HTERT RPE-1 (cell line): ENCODE results near the gene SAMD4B.

Experiments used
- in situ Hi-C: fragments of 300-500 bp; cut with MboI; formaldehyde crosslinking; loops from 4 replicates; pipeline ENCODE4 v1.14.3; 2020; ENCODE audit warnings: low sequenced_read_pairs

The SAMD4B gene

GRCh38 chr19:39407410-39407659 is 65.1 kb downstream of the SAMD4B start:
- in situ Hi-C loops, result no loop called here

DNA sequence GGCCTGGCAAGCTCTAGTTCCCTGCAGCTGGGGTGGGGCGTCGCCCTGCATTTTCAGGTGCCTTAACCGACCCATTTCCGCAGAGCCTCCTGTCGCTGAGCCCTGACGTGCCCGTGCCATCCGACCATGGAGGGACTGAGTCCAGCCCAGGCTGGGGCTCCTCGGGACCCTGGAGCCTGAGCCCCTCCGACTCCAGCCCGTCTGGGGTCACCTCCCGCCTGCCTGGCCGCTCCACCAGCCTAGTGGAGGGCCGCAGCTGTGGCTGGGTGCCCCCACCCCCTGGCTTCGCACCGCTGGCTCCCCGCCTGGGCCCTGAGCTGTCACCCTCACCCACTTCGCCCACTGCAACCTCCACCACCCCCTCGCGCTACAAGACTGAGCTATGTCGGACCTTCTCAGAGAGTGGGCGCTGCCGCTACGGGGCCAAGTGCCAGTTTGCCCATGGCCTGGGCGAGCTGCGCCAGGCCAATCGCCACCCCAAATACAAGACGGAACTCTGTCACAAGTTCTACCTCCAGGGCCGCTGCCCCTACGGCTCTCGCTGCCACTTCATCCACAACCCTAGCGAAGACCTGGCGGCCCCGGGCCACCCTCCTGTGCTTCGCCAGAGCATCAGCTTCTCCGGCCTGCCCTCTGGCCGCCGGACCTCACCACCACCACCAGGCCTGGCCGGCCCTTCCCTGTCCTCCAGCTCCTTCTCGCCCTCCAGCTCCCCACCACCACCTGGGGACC is 65.6 kb downstream of the SAMD4B start:
- in situ Hi-C loops, result no loop called here

GRCh38 chr19:39408392-39409207 is 66.4 kb downstream of the SAMD4B start:
- in situ Hi-C loops, result no loop called here

DNA sequence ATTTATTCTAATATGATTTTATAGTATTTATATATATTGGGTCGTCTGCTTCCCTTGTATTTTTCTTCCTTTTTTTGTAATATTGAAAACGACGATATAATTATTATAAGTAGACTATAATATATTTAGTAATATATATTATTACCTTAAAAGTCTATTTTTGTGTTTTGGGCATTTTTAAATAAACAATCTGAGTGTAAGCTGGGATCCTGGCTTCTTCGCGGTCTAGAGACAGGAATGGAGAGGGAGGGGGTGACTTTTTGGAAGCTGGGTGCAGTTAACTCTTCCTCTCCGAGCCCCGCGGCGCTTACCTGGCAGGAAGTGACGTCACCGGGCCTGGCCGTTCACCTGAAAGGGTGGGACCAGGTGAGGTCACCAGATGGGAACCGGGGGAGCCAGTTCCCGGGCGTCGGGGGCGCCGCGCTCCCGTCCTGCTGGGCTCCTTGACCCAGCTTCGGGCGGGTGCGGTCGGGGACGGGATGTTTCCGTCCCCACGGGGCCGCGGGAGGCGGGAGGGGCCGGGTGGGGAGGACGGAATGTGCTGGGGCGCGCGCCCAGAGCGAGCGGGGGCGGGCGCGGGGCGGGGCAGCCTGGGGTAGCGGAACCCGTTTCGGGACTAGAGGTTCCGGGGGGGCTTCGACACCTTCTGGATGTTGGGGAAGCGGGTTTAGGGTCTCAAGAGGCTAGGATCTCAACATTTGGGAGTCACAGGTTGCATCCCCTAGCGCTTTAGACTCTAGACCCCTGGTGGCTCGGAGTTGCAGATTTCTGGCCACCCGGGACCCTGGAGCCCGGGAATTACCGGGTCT is 67.2 kb downstream of the SAMD4B start:
- in situ Hi-C loops, result no loop called here

- in situ Hi-C loops, result no loop called here
These were observed 68.0 kb downstream of the SAMD4B start for GRCh38 chr19:39410017-39410830.

GRCh38 chr19:39410831-39411080 is 68.5 kb downstream of the SAMD4B start:
- in situ Hi-C loops, result no loop called here

DNA sequence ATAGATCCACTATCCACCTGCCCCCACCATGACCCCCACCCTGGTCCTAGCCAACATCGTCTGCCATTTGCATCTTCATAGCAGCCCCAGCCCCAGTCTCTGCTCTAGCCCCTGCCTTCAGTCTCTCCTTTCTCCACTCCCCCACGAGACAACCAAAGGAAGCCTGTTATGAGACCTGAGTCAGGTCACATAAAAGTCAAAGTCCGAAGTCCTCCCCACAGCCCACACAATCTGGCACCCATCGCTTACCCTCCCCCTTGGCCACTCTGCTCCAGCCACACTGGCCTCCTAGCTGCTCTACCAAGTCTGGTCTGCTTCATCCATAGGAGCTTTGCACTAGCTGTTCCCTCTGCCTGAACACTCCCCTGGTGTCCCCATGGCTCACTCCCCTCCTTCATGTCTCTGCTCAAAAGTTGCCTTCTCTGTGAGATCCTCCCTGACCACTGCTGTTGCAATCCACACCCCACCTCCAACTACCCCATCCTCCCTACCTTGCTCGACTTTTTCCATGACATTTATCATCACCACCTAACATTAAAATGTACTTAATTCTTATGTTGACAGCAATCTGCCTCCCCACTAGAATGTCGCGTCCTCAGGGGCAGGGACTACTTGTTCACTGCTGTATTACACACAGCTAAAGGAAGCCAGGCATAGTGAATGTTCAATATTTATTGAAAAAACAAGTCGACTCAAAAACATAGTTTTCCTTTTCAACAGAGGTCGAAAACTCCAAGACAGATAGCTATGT is 69.0 kb downstream of the SAMD4B start:
- in situ Hi-C loops, result no loop called here

GRCh38 chr19:39411832-39412099 is 69.5 kb downstream of the SAMD4B start:
- in situ Hi-C loops, result no loop called here

DNA sequence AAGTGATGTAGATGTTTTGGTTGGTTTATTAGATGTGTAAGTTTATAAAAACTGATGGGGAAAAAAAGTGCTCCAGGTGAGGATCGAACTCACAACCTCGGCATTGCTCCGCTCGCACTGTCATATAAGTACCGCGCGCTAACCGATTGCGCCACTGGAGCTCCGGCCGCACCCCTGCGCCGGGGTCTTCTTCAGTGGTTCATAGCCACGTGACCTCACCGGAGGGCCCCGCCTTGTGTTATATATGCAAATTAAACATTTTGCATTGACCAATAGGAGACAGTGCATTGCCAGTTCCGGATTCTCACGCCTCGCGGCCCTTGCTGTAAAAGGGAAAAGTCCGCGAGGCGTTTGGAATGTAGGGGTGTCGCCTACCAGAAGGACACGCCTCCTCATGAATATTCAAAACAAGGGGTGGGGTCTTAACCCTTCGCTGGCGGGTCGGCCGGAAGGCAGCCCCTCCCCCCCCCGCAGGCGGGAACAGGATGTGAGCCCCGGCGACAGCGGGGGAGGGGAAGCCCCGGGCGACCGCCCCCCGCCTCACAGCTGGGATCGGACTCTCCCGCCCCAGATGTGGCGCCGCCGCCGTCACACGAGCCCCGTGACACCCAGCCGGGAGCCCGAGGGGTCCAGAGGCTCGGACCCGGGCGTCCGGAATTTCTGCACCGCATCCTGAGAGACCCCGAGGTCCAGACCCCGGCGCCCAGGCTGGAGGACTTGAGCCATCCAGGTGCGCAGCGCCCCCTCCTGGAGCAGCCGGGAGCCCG is 70.1 kb downstream of the SAMD4B start, which contains the start of gene PLEKHG2:
Gene PLEKHG2 (plus strand): TSS at position 570 of the 767 bp plus-strand sequence. CDS start 1,418 bp downstream, outside the sequence.
- in situ Hi-C loops, result no loop called here

- in situ Hi-C loops, result no loop called here
These were observed 70.6 kb downstream of the SAMD4B start for GRCh38 chr19:39412867-39413271.

DNA sequence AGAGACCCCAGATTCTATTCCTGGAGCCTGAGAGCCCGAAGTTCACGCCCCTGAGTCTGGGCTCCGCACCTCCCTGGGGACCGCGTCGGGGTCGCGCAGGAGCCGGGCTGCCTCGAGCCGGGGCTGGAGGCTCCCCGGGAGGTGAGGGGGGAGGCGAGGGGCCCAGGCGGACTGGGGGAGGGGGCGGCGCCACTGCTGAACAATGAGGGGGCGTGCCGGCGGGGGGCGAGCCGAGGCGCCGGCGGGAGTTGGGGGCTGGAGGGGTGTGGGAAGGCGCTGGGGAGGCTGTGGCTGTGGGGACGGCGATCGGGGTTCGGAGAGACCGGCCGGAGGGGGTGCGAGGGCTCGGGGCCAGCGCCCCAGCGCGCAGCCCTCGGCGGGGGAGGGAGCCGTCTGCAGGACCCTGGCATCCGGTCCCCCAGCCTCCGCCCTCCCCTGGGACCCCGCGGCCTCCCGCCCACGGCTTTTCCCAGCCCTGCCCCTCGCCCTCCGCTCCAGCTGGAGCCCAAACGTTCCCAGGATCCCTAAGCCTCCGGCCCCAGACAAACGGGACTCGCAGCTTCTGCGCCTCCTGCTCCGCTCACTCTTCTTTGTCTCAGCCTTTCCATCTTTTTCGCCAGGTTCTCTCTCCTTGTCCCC is 71.2 kb downstream of the SAMD4B start:
- in situ Hi-C loops, result no loop called here

GRCh38 chr19:39413911-39414608 is 71.8 kb downstream of the SAMD4B start:
- in situ Hi-C loops, result no loop called here

GRCh38 chr19:39415111-39416046 is 73.2 kb downstream of the SAMD4B start:
- in situ Hi-C loops, result no loop called here

DNA sequence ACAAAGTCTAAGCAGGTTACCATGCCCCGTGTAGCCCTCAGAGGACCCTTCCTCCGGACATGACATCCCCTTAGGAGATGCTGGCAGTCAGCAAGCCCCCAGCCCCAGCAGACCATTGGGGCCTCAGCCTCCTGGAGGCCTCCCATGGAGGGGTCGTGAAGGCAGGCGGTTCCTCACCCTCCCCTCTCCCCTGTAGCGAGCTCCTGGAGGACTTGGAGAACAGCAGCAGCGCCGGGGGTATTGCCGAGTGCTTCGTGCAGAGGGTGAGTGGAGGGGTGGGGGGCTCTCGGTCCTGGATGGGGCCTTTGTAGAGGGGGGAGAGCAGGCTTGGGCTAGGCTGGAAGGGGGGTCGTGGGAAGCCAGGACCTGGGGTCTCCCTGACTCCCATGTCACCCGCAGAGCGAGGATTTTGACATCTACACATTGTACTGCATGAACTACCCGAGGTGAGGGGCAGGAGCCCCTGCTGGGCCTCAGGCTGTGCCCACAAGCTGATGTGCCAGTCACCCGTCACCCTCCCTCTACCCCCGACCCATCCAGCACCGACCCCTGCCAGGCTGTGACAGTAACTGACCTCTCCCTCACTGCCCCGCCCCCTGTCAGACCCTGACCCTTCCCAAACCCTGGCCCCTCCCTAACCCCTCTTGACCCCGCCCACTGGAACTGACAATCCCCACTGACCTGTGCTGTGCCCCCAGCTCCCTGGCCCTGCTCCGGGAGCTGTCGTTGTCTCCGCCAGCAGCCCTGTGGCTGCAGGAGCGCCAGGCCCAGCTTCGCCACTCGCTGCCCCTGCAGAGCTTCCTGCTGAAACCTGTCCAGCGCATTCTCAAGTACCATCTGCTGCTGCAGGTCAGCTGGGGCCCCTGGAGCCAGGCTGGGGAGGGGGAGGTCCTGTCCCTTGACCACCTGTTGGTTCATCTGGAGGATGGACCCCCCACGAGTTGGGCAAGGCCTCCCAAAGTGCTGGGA is 74.2 kb downstream of the SAMD4B start:
- in situ Hi-C loops, result no loop called here

GRCh38 chr19:39417463-39418181 is 75.4 kb downstream of the SAMD4B start:
- in situ Hi-C loops, result no loop called here

GRCh38 chr19:39419003-39419402 is 76.8 kb downstream of the SAMD4B start:
- in situ Hi-C loops, result no loop called here
